Lower leg skin (tissue), 4 donors: ENCODE data around the gene RPTOR. TPM values are rescaled to one million over a fixed set of nuclear protein-coding genes. Genes with fewer than 3 reads are reported as not detected.

Experiments
- DNase-seq, 2 donors: peaks; one replicate each; pipeline ENCODE4 v3.0.0-alpha.2; 2019; ENCODE audit warnings: low spot score in 2 of 2
- H3K4me3 ChIP-seq: fragments of 200-600 bp; sonication (generic); 2 replicates; pipeline ENCODE4 v1.5.1; 2017; ENCODE audit warnings: mild to moderate bottlenecking, low read depth; ENCODE audit not compliant: poor library complexity, severe bottlenecking
- POLR2A ChIP-seq, 2 donors: fragments of 450-650 bp; IDR thresholded peaks; one replicate each; pipeline ENCODE4 v1.6.1; 2016 to 2017; ENCODE audit warnings: antibody characterized with exemption in 2 of 2, mild to moderate bottlenecking in 1 of 2, moderate library complexity in 1 of 2
- WGBS, 2 donors: methylation state at CpG; one replicate each; pipeline ENCODE4 v1.1.5; 2018; 5-methylcytosine and 5-hydroxymethylcytosine counted together
- intact Hi-C: fragments of 100-400 bp; cut with DNase I; formaldehyde crosslinking; loops from one replicate; pipeline ENCODE4 v1.15.0; 2023; ENCODE audit warnings: low total_unique reads
- total RNA-seq, 4 donors: library from RNA; depleted of rRNA; stranded (reverse); fragments of >200 nt; gene quantifications; one replicate each; pipeline ENCODE4 v1.1.0, GENCODE V29; 2016
- TF ChIP-seq, protein P1 (sequence below), 3 donors: fragments of 450-650 bp; IDR thresholded peaks; one replicate each; pipeline ENCODE4 v1.5.1; 2016; ENCODE audit warnings: antibody characterized with exemption in 3 of 3, mild to moderate bottlenecking in 3 of 3, moderate library complexity in 2 of 3

The RPTOR gene
- total RNA-seq, 4 donors from 2014 or later = 30.7 to 68.2 (median 39.8) TPM

DNA sequence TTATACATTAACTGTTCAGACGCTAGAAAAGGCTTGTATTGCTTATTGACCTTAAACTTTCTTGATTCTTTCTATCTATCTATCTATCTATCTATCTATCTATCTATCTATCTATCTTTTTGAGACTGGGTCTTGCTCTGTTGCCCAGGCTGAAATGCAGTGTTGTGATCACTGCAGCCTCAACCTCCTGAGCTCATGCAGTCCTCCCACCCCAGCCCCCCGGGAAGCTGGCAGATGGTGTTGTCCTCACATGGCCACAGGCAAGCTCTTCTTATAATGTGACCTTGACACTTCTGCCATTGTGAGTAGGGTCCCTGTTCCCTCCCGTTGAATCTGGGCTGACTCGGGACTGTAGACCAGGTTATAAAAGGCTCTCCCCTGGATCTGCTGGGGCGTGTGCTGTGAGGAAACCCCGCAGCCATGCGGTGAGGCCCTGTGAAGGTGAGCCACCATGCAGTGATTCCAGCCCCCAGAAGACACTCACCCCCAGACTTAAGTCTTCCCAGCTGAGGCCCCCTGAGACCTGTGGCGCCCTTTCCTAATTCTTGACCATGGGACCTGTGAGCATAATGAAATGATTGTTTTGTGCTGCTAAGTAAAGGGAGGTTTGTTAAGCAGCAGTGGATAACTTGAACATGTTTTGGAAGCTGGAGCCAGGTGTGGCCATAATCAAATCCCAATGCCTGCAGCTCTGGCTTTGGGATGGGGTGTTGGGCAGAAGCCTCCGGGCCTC is 54.3 kb downstream of the RPTOR start:
- TF ChIP-seq, protein P1, sequence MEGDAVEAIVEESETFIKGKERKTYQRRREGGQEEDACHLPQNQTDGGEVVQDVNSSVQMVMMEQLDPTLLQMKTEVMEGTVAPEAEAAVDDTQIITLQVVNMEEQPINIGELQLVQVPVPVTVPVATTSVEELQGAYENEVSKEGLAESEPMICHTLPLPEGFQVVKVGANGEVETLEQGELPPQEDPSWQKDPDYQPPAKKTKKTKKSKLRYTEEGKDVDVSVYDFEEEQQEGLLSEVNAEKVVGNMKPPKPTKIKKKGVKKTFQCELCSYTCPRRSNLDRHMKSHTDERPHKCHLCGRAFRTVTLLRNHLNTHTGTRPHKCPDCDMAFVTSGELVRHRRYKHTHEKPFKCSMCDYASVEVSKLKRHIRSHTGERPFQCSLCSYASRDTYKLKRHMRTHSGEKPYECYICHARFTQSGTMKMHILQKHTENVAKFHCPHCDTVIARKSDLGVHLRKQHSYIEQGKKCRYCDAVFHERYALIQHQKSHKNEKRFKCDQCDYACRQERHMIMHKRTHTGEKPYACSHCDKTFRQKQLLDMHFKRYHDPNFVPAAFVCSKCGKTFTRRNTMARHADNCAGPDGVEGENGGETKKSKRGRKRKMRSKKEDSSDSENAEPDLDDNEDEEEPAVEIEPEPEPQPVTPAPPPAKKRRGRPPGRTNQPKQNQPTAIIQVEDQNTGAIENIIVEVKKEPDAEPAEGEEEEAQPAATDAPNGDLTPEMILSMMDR (IDR thresholded peaks at IDR 0.05) = no peak
- no peak for TF ChIP-seq POLR2A (IDR thresholded peaks at IDR 0.05)
- DNase-seq = peak in 1 of 2 donors; percentile 56
- H3K4me3 ChIP-seq = no peak overlapping the region
- intact Hi-C loops = no loop called here
- 87 to 88% methylated on average over 9 of the region's 9 CpGs for WGBS, 2 donors

DNA sequence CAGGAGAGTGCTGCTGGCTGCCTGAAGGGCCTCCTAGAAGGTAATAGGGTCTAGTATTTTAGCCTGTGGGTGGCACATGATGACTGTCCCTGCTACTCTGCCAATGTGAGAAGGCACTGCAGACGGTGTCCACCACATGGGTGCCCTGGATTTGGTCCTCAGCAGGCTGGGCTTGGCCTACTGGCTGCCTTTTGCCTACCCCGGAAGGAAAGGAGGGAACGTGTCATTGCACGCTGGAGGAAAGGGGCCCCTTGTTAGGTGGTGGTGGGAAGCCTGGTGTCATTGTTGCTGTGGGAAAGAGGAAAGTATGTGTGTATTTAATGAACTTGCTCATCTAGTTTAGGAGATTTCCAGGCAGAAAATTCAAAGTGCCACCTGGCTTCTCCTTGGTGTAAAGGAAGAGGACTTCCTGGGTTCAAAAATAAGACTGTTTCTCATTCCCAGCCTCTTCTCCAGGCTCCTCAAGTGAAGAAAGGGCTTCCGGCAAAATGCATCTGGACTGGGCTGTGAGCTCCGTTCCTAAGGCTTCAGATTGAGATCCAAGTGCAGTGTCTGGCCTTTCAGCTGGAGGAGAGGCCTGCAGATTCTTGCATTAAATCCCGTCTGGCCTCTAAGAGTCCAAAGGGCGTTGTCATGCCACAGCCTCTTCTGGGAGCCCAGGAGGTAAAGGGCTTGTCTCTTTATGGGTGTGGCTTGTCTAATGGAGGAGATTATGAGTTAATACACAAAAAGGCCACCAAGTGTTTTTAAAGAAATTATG is 55.1 kb downstream of the RPTOR start:
- intact Hi-C loops = loop anchor here (10.0 kb wide), 1 partner anchor 1935 kb away; no protein-coding TSS in a partner anchor
- WGBS, 2 donors = 55 to 61% methylated on average over 8 of the region's 8 CpGs
- no peak overlapping the region for H3K4me3 ChIP-seq
- DNase-seq = peak in 1 of 2 donors; percentile 63
- TF ChIP-seq, protein P1 (IDR thresholded peaks at IDR 0.05) = no peak
- no peak for TF ChIP-seq POLR2A (IDR thresholded peaks at IDR 0.05)

DNA sequence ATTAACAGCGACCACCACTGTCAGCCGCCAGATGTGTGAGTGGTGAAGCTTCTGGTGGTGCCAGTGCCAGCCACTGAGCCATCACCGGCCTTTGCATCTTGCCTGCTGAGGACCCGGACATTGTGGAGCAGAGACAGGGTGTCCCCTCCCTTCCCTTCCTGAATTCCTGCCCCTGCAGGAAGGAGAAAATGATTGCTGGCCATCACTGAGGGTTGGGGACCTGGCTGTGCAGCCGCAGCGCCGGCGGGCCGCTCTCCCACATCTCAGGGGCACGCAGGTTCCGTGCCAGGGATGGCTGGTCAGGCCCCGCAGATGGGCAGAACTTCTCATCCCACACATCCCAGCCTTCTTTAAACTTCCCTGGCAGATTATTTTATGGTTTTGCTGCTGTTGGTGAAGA is 56.5 kb downstream of the RPTOR start:
- H3K4me3 ChIP-seq = no peak overlapping the region
- WGBS, 2 donors = 90 to 93% methylated on average over 12 of the region's 12 CpGs
- DNase-seq = peak in 1 of 2 donors; percentile 73
- TF ChIP-seq, protein P1 (IDR thresholded peaks at IDR 0.05) = no peak
- no peak for TF ChIP-seq POLR2A (IDR thresholded peaks at IDR 0.05)
- intact Hi-C loops = loop anchor here (10.0 kb wide), 1 partner anchor 1936 kb away; no protein-coding TSS in a partner anchor

- 86 to 89% methylated on average over 10 of the region's 10 CpGs for WGBS, 2 donors
- intact Hi-C loops = loop anchor here (10.0 kb wide), 1 partner anchor 1939 kb away; no protein-coding TSS in a partner anchor
- TF ChIP-seq POLR2A (IDR thresholded peaks at IDR 0.05) = no peak
- TF ChIP-seq, protein P1 (IDR thresholded peaks at IDR 0.05) = no peak
- no peak overlapping the region for H3K4me3 ChIP-seq
- no peak for DNase-seq
Measured at GRCh38 chr17:80603396-80603795, 58.8 kb downstream of the RPTOR start.

DNA sequence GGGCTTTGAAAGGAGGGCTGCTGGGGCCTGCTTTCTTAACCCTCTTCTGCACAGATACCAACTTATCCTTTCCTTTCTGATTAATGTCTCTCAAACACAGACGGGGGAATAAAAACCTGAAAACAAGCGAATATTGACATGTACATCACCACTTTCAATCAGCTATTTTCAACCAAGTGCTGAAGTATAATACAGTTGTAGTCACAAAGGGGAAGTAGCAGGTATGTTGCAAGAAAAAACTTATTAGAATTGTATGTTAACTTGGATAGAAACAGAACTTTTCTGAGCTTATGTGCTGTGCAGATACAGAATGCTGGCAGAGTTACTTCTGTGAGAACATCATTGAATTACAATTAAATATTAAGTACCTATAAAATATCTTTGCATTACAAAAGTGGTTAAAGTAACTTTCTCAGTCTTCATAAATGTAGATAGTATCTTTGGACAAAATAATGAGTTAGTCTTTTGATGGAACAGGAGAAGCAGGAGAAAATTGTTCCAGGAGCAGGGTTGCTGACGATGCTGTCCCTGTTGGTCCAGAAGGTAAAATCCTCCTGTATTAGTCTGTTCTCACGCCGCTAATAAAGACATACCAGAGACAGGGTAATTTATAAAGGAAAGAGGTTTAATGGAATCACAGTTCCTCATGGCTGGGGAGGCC is 59.5 kb downstream of the RPTOR start:
- intact Hi-C loops = loop anchor here (10.0 kb wide), 1 partner anchor 1939 kb away; no protein-coding TSS in a partner anchor
- no peak for DNase-seq
- 96 to 97% methylated on average over 5 of the region's 5 CpGs for WGBS, 2 donors
- TF ChIP-seq, protein P1 (IDR thresholded peaks at IDR 0.05) = no peak
- no peak for TF ChIP-seq POLR2A (IDR thresholded peaks at IDR 0.05)
- no peak overlapping the region for H3K4me3 ChIP-seq
